HG03565 (cell line): Measurements from ENCODE around the gene POLR2L.

Source experiments
- ATAC-seq: cut with Tn5 transposase; IDR thresholded peaks from one replicate; pipeline ENCODE4 v1.9.1; 2021; ENCODE audit warnings: mild to moderate bottlenecking, moderate library complexity; ENCODE audit not compliant: unreplicated experiment

The POLR2L gene

GRCh38 chr11:839875-840617 is 2.3 kb downstream of the POLR2L start:
- no peak for ATAC-seq

- no peak for ATAC-seq
These were observed 3.1 kb downstream of the POLR2L start for GRCh38 chr11:839280-839623.

- no peak for ATAC-seq
These were observed 3.7 kb downstream of the POLR2L start for GRCh38 chr11:838441-839279.

- no peak for ATAC-seq
These were observed 4.4 kb downstream of the POLR2L start for GRCh38 chr11:837990-838307.

- ATAC-seq, result no peak
These were observed 4.9 kb downstream of the POLR2L start for GRCh38 chr11:837189-837989.

- no peak for ATAC-seq
These were observed 5.6 kb downstream of the POLR2L start for GRCh38 chr11:836700-837099.

- no peak for ATAC-seq
These were observed 6.1 kb downstream of the POLR2L start for GRCh38 chr11:836274-836673.

- ATAC-seq, result no peak
These were observed 7.7 kb downstream of the POLR2L start for GRCh38 chr11:834371-835316.

GRCh38 chr11:833849-834311 is 8.4 kb downstream of the POLR2L start:
- ATAC-seq, result no peak

- ATAC-seq, result no peak
These were observed 9.1 kb downstream of the POLR2L start for GRCh38 chr11:833114-833791.

- ATAC-seq, result no peak
These were observed 9.7 kb downstream of the POLR2L start, which contains the start of gene CD151 for GRCh38 chr11:832529-833113. TSS of gene CD151 (plus strand) at chr11:832952. CDS start at chr11:836070, 3,118 bp downstream.

- ATAC-seq, result no peak
These were observed 10.3 kb downstream of the POLR2L start for GRCh38 chr11:831961-832528.

- ATAC-seq, result no peak
These were observed 11.0 kb downstream of the POLR2L start for GRCh38 chr11:831118-831864.

- no peak for ATAC-seq
These were observed 11.8 kb downstream of the POLR2L start for GRCh38 chr11:830295-831117.

GRCh38 chr11:829847-830294 is 12.5 kb downstream of the POLR2L start:
- no peak for ATAC-seq

- no peak for ATAC-seq
These were observed 13.0 kb downstream of the POLR2L start for GRCh38 chr11:829176-829846.
